Stomach (tissue), 4 donors: ENCODE results near the gene TIMM21.

Source experiments
- CTCF ChIP-seq, 7 experiments: fragments of 450-650 bp in 4 of 7; fragments of 200-600 bp in 3 of 7; sonication (generic) in 3 of 7; IDR thresholded peaks; one replicate each; pipeline ENCODE4 v1.5.1; 2016 to 2019; ENCODE audit warnings: antibody characterized with exemption in 7 of 7, control low read depth in 2 of 7, mild to moderate bottlenecking in 1 of 7
- EP300 ChIP-seq: sonication (generic); formaldehyde crosslinking; IDR thresholded peaks from one replicate; pipeline ENCODE4 v1.6.1; 2017; ENCODE audit warnings: antibody characterized with exemption
- POLR2A ChIP-seq, 4 donors: fragments of 450-650 bp; IDR thresholded peaks; one replicate each; pipeline ENCODE4 v1.6.1; 2016; ENCODE audit warnings: antibody characterized with exemption in 4 of 4, control low read depth in 2 of 4, mild to moderate bottlenecking in 1 of 4, moderate library complexity in 1 of 4

GRCh38 chr18:74146756-74147155, 1.6 kb upstream of the TIMM21 start:
- TF ChIP-seq CTCF (IDR thresholded peaks at IDR 0.05) = no peak
- no peak for TF ChIP-seq POLR2A (IDR thresholded peaks at IDR 0.05)
- no peak for TF ChIP-seq EP300
